A673 (cell line): ENCODE results near the gene TTLL7. TPM values are rescaled to one million over a fixed set of nuclear protein-coding genes. Genes with fewer than 3 reads are reported as not detected.

Experiments
- BruUV-seq: library from RNA; stranded (reverse); fragments of 400-500 nt; replicated peaks from 2 replicates; lab custom pipeline; 2021; lab: Mats Ljungman, UMichigan
- CTCF ChIA-PET: fragments of 300-600 bp; sonication (Branson Sonifier 250); formaldehyde crosslinking; loops from one replicate; lab custom pipeline; 2022; ENCODE audit warnings: antibody characterized with exemption; lab: Charles Lee
- POLR2A ChIA-PET: fragments of 300-600 bp; sonication (Branson Sonifier 250); formaldehyde crosslinking; loops from one replicate; lab custom pipeline; 2022; ENCODE audit warnings: antibody characterized with exemption; ENCODE audit not compliant: low non-redundant PET; lab: Charles Lee
- DNase-seq: peaks from one replicate; pipeline ENCODE4 v3.0.0-alpha.2; 2015; ENCODE audit warnings: low spot score
- H3K27ac ChIP-seq: fragments of 200-600 bp; sonication (generic); 2 replicates; pipeline ENCODE4 v1.5.1; 2016; ENCODE audit warnings: mixed run types, low read depth, mild to moderate bottlenecking, mixed read lengths, antibody characterized with exemption, low read length; ENCODE audit not compliant: poor library complexity, severe bottlenecking
- H3K27me3 ChIP-seq: fragments of 200-600 bp; sonication (generic); replicated peaks from 2 replicates; pipeline ENCODE4 v1.6.1; 2017; ENCODE audit warnings: mixed run types, low read depth, mild to moderate bottlenecking, mixed read lengths, antibody characterized with exemption, low read length; ENCODE audit not compliant: insufficient read depth, poor library complexity
- H3K36me3 ChIP-seq: fragments of 200-600 bp; sonication (generic); 2 replicates; pipeline ENCODE4 v1.6.1; 2016; ENCODE audit warnings: mixed run types, mild to moderate bottlenecking, mixed read lengths, antibody characterized with exemption, low read length; ENCODE audit not compliant: insufficient read depth, poor library complexity, severe bottlenecking
- H3K4me1 ChIP-seq: fragments of 200-600 bp; sonication (generic); 2 replicates; pipeline ENCODE4 v1.6.1; 2017; ENCODE audit warnings: mixed run types, mild to moderate bottlenecking, mixed read lengths, antibody characterized with exemption, low read length; ENCODE audit not compliant: insufficient read depth, poor library complexity, severe bottlenecking
- H3K4me3 ChIP-seq: fragments of 200-600 bp; sonication (generic); 2 replicates; pipeline ENCODE4 v1.5.1; 2016; ENCODE audit warnings: low read depth, mixed run types, mild to moderate bottlenecking, mixed read lengths, low read length; ENCODE audit not compliant: poor library complexity, severe bottlenecking
- H3K9me3 ChIP-seq: fragments of 200-600 bp; sonication (generic); 2 replicates; pipeline ENCODE4 v1.6.1; 2016; ENCODE audit warnings: mixed run types, low read depth, mild to moderate bottlenecking, mixed read lengths, antibody characterized with exemption, low read length; ENCODE audit not compliant: poor library complexity, severe bottlenecking
- CTCF ChIP-seq: fragments of 300-800, 200-600 bp; sonication (generic); conservative IDR thresholded peaks from 2 replicates; pipeline ENCODE4 v1.5.1; 2017; ENCODE audit warnings: low read depth, mild to moderate bottlenecking, antibody characterized with exemption, low read length, moderate library complexity, mixed read lengths
- EZH2 ChIP-seq: fragments of 200-600 bp; sonication (generic); IDR thresholded peaks from 2 replicates; pipeline ENCODE4 v1.6.1; 2017; ENCODE audit warnings: borderline replicate concordance, low read depth, mild to moderate bottlenecking, mixed read lengths, antibody characterized with exemption, low read length; ENCODE audit not compliant: poor library complexity, severe bottlenecking
- intact Hi-C: fragments of 100-400 bp; cut with micrococcal nuclease; formaldehyde crosslinking; loops from one replicate; pipeline ENCODE4 v1.10.0; 2022; ENCODE audit not compliant: unreplicated experiment
- total RNA-seq: library from RNA; stranded (reverse); gene quantifications from 2 replicates; pipeline ENCODE4 v1.2.3, GENCODE V29; 2021

TTLL7 gene
- total RNA-seq, 1 experiment from 2014 or later = 34.2 TPM

- intact Hi-C loops = loop anchor here (5.0 to 10.0 kb wide), 3 partner anchors 500 to 1003 kb away; no protein-coding TSS in a partner anchor
- CTCF ChIA-PET = interaction anchor here (1.9 kb wide), 1 partner anchor 190 kb away, joined by 8 read pairs; no protein-coding TSS in a partner anchor
- POLR2A ChIA-PET = no interaction called here
Measured at GRCh38 chr1:83932281-83932680, 66.7 kb downstream of the TTLL7 start.

GRCh38 chr1:83931658-83932253 is 67.2 kb downstream of the TTLL7 start:
- Histone ChIP-seq H3K4me1 (peaks cover 18% of the 10 kb centered on the region), H3K9me3 (no peaks in the 10 kb centered on the region), H3K27me3 (no peaks in the 10 kb centered on the region), H3K36me3 (no peaks in the 10 kb centered on the region), H3K27ac (no peak overlapping the region), H3K4me3 (no peak overlapping the region)
- POLR2A ChIA-PET = no interaction called here
- CTCF ChIA-PET = interaction anchor here (1.9 kb wide), 1 partner anchor 191 kb away, joined by 8 read pairs; no protein-coding TSS in a partner anchor
- peak; percentile 75 for DNase-seq
- TF ChIP-seq EZH2 = no peak
- TF ChIP-seq CTCF = peak; percentile 79
- intact Hi-C loops = loop anchor here (1.0 to 10.0 kb wide), 4 partner anchors 191 to 1003 kb away; no protein-coding TSS in a partner anchor
- BruUV-seq = no TSS peak

More at GRCh38 chr1:83932281-83932680, 66.7 kb downstream of the TTLL7 start:
- Histone ChIP-seq H3K4me1 (peaks cover 13% of the 10 kb centered on the region), H3K27ac (no peak overlapping the region), H3K27me3 (no peaks in the 10 kb centered on the region), H3K9me3 (no peaks in the 10 kb centered on the region), H3K4me3 (no peak overlapping the region), H3K36me3 (no peaks in the 10 kb centered on the region)
- no TSS peak for BruUV-seq
- no peak for DNase-seq
- TF ChIP-seq EZH2 = no peak
- no peak for TF ChIP-seq CTCF

GRCh38 chr1:83929184-83929583 is 69.7 kb downstream of the TTLL7 start:
- Histone ChIP-seq H3K9me3 (no peaks in the 10 kb centered on the region), H3K27me3 (no peaks in the 10 kb centered on the region), H3K4me3 (no peak overlapping the region), H3K4me1 (peaks cover 18% of the 10 kb centered on the region), H3K36me3 (no peaks in the 10 kb centered on the region), H3K27ac (no peak overlapping the region)
- intact Hi-C loops = no loop called here
- CTCF ChIA-PET = no interaction called here
- BruUV-seq = no TSS peak
- POLR2A ChIA-PET = no interaction called here
- TF ChIP-seq CTCF (no peak), EZH2 (no peak)
- DNase-seq = no peak
